ENCODE measurements around the gene KISS1R.
"Not testable (repeated sequence)": the region's sequence is repeated elsewhere in the genome, so short reads cannot be mapped to it uniquely, and the experiment has no call there.

The KISS1R gene

GRCh38 chr19:954672-955494 is 37.8 kb downstream of the KISS1R start:
- DNase-seq (ENCODE audit: low spot score), result peak; percentile 40

- DNase-seq (ENCODE audit: low spot score), result no peak
Measured at GRCh38 chr19:955803-956765, 39.0 kb downstream of the KISS1R start.

- no peak for DNase-seq (ENCODE audit: low spot score)
Measured at GRCh38 chr19:956766-957440, 39.8 kb downstream of the KISS1R start.

GRCh38 chr19:957578-957977 is 40.4 kb downstream of the KISS1R start:
- DNase-seq (ENCODE audit: low spot score), result not testable (repeated sequence)

- DNase-seq (ENCODE audit: low spot score), result no peak
Measured at GRCh38 chr19:958967-959855, 42.1 kb downstream of the KISS1R start.

GRCh38 chr19:960020-960419 is 42.9 kb downstream of the KISS1R start:
- DNase-seq (ENCODE audit: low spot score), result no peak

GRCh38 chr19:960601-960938 is 43.4 kb downstream of the KISS1R start:
- no peak for DNase-seq (ENCODE audit: low spot score)

GRCh38 chr19:961866-962620 is 44.9 kb downstream of the KISS1R start:
- no peak for DNase-seq (ENCODE audit: low spot score)

GRCh38 chr19:962683-963400 is 45.7 kb downstream of the KISS1R start:
- DNase-seq (ENCODE audit: low spot score), result no peak

- no peak for DNase-seq (ENCODE audit: low spot score)
Measured at GRCh38 chr19:963486-963951, 46.4 kb downstream of the KISS1R start.

- no peak for DNase-seq (ENCODE audit: low spot score)
Measured at GRCh38 chr19:964116-964520, 47.0 kb downstream of the KISS1R start.

GRCh38 chr19:964761-965694 is 47.9 kb downstream of the KISS1R start:
- DNase-seq (ENCODE audit: low spot score), result no peak

GRCh38 chr19:966485-967088 is 49.5 kb downstream of the KISS1R start:
- DNase-seq (ENCODE audit: low spot score), result no peak

Data from germinal center (tissue), 1 donor.